Activated CD4-positive, alpha-beta T cell treated with anti-CD3 and anti-CD28 coated beads for 24 hours (primary cell): ENCODE measurements around the gene FRMD5.
"Not testable (repeated sequence)": the region's sequence is repeated elsewhere in the genome, so short reads cannot be mapped to it uniquely, and the experiment has no call there.

Experiments used
- DNase-seq, 2 donors: peaks; one replicate each; pipeline ENCODE4 v3.0.0-alpha.2; 2020; ENCODE audit warnings: low read depth in 2 of 2

Gene FRMD5

GRCh38 chr15:44195151-44195740 is at the start of gene FRMD5:
FRMD5 (minus strand) TSS chr15:44195271.
- DNase-seq = peak; percentile 76 to 80

GRCh38 chr15:44243829-44244228 is 48.8 kb upstream of the FRMD5 start:
- no peak for DNase-seq

- no peak for DNase-seq
Measured at GRCh38 chr15:44243141-44243540, 48.1 kb upstream of the FRMD5 start.

GRCh38 chr15:44231842-44232241 is 36.8 kb upstream of the FRMD5 start:
- no peak for DNase-seq

- DNase-seq = not testable (repeated sequence)
Measured at GRCh38 chr15:44229301-44229700, 34.2 kb upstream of the FRMD5 start.

GRCh38 chr15:44227584-44227983 is 32.5 kb upstream of the FRMD5 start:
- no peak for DNase-seq

GRCh38 chr15:44227001-44227400 is 31.9 kb upstream of the FRMD5 start:
- not testable (repeated sequence) for DNase-seq

- DNase-seq = no peak
Measured at GRCh38 chr15:44222478-44222877, 27.4 kb upstream of the FRMD5 start.

GRCh38 chr15:44219073-44219472 is 24.0 kb upstream of the FRMD5 start:
- no peak for DNase-seq

- no peak for DNase-seq
Measured at GRCh38 chr15:44216958-44217357, 21.9 kb upstream of the FRMD5 start.

- no peak for DNase-seq
Measured at GRCh38 chr15:44215594-44215993, 20.5 kb upstream of the FRMD5 start.

- DNase-seq = no peak
Measured at GRCh38 chr15:44208956-44209355, 13.9 kb upstream of the FRMD5 start.

GRCh38 chr15:44207643-44208042 is 12.6 kb upstream of the FRMD5 start:
- no peak for DNase-seq

- DNase-seq = no peak
Measured at GRCh38 chr15:44199393-44199792, 4.3 kb upstream of the FRMD5 start.

- peak; percentile 6 to 15 for DNase-seq
Measured at GRCh38 chr15:44194323-44195150, 534 bp downstream of the FRMD5 start.

GRCh38 chr15:44193651-44194322 is 1.3 kb downstream of the FRMD5 start:
- no peak for DNase-seq

GRCh38 chr15:44188795-44189194 is 6.3 kb downstream of the FRMD5 start:
- DNase-seq = no peak

- no peak for DNase-seq
Measured at GRCh38 chr15:44186705-44187104, 8.4 kb downstream of the FRMD5 start.

- DNase-seq = no peak
Measured at GRCh38 chr15:44183363-44183762, 11.7 kb downstream of the FRMD5 start.

GRCh38 chr15:44181410-44181809 is 13.7 kb downstream of the FRMD5 start:
- DNase-seq = no peak

GRCh38 chr15:44177139-44177538 is 17.9 kb downstream of the FRMD5 start:
- DNase-seq = no peak

GRCh38 chr15:44173813-44174212 is 21.3 kb downstream of the FRMD5 start:
- no peak for DNase-seq

GRCh38 chr15:44163370-44163769 is 31.7 kb downstream of the FRMD5 start:
- DNase-seq = no peak
